Breast epithelium (tissue), 3 donors: ENCODE results near the gene SLC35A1.

Experiments
- POLR2AphosphoS5 ChIP-seq, 3 donors: sonication (generic); formaldehyde crosslinking; IDR thresholded peaks; one replicate each; pipeline ENCODE4 v1.6.1; 2017; ENCODE audit warnings: antibody characterized with exemption in 3 of 3
- TF ChIP-seq, protein P1 (sequence below), 3 donors: fragments of 450-650 bp; IDR thresholded peaks; one replicate each; pipeline ENCODE4 v1.5.1; 2016 to 2017; ENCODE audit warnings: antibody characterized with exemption in 3 of 3, mild to moderate bottlenecking in 3 of 3, moderate library complexity in 3 of 3

DNA sequence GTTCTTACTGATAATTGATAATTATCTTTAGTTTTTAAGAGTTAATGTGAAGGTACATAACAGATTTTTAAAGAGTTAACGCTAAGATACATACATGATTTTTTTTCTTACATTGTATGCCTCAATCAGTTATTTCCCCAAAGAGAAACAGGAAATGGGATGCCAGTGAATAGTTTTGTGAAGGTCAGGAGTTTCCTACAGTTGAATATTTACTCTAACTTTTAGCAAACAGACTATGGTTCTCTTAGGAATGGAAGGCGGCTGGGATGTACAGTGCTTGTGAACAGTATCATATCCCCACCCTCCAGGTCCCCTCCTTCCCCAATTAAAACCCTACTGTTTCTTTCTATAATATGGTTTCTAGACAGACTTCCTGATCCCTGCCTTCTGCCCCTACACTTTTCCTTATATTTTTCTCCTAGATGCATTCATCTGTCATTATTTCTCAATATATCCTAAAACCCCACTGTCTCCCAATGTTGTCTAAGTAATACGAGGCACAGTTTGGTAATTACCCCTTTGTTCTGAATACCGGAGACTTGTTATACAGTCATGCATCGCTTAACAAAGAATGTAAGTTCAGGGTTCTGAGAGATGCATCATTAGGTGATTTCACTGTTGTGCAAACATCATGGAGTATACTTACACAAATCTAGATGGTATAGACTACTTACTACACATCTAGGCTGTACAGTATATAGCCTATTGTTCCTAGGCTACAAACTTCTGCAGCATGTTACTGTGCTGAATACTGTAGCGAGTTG, 29.2 kb downstream of the SLC35A1 start:
- no peak for TF ChIP-seq POLR2AphosphoS5 (IDR thresholded peaks at IDR 0.05)
- TF ChIP-seq, protein P1, sequence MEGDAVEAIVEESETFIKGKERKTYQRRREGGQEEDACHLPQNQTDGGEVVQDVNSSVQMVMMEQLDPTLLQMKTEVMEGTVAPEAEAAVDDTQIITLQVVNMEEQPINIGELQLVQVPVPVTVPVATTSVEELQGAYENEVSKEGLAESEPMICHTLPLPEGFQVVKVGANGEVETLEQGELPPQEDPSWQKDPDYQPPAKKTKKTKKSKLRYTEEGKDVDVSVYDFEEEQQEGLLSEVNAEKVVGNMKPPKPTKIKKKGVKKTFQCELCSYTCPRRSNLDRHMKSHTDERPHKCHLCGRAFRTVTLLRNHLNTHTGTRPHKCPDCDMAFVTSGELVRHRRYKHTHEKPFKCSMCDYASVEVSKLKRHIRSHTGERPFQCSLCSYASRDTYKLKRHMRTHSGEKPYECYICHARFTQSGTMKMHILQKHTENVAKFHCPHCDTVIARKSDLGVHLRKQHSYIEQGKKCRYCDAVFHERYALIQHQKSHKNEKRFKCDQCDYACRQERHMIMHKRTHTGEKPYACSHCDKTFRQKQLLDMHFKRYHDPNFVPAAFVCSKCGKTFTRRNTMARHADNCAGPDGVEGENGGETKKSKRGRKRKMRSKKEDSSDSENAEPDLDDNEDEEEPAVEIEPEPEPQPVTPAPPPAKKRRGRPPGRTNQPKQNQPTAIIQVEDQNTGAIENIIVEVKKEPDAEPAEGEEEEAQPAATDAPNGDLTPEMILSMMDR (IDR thresholded peaks at IDR 0.05), result no peak
